GM18519 (cell line): Measurements from ENCODE around the gene LRRC53.

ENCODE experiments used
- ATAC-seq: cut with Tn5 transposase; IDR thresholded peaks from one replicate; pipeline ENCODE4 v1.9.1; 2021; ENCODE audit warnings: mild to moderate bottlenecking, moderate library complexity; ENCODE audit not compliant: unreplicated experiment, low FRiP score

Gene LRRC53

DNA sequence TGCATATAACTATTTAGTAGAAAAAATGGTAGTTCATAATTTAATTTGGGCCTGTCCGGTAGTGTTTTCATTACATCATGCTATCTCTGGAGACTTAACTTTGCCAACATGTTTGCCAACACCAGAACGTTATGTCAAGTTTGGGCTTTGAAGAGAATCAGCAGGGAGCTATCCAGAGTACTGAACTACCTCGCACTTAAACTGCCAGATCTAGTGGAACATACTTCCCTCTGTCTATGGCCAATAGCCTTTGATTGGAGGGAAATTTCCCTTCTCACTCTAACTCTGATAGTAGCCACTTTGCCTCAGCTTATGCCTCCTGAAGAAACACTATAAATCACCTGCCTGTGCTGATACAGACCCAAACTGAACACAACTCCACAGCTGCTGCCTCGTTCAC lies 10.0 kb downstream of the LRRC53 start:
- ATAC-seq: no peak

DNA sequence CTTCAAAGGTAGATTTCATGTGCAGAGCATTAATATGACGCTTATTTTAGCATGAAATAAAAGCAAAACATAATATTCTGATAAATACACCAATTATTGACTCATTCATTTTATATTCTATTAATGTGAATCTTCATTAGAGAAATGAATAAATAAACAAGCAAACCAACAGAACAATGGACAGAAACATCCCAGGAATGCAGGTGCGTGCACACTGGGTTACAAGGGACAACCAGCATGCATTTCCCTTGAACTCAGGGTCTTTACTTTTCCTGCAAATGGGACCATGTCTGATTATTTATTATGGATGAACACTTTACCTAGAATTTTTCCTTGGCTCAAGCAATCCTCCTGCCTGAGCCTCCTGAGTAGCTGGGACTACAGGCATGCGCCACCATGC lies 13.5 kb downstream of the LRRC53 start:
- no peak for ATAC-seq

DNA sequence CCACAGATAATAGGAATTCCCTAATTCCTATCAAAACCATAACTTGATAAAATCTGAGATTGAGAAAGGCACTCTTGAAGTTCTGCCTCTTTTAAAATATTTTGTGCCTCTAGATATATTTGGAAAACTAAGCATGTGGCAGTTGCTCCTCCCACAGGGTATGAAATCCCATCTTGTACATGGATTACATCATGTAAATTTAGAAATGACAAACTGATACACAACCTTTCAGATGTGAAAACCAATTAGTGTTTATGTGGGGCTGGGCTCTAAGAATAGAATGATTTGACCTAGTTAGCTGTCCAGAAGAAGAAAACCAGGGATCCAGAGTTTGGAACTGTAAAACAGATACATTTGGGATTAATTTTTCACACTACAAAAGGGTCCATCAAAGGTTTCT lies 15.7 kb downstream of the LRRC53 start:
- no peak for ATAC-seq

DNA sequence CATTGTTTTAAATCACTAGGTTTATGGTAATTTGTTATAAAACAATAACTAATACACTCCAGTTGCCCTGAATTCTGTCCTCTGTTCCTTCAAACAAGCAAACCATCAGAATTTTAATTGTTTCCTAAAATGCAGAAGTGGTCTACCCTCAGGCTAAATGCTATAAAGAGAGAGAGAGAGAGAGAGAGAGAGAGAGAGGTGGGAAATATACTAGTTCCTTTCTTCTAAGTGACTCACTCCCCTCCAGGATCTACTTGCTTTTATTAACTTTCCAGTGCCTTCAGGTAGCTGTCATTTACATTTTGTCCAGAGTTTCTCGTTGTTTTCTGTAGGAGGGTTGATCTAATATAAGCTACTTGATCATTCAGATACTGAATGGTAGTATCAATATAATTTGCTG lies 26.4 kb downstream of the LRRC53 start:
- ATAC-seq: no peak

DNA sequence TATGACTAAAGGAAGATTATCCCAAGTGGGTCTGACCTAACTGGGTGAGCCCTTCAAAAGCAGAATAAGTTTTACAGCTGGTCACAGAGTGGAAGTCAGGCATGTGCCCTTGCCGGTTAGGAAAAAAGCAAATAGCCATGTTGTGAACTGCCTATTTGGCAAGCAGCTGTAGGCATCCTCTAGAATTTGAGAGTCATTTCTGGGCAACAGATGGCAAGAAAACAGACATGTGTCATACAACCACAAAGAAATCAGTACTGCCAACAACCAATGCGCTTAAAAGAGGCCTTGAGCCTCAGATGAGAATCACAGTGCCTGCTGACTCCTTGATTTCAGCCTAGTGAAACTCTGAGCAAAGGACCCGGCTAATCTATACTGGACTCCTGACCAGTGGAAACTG lies 26.8 kb downstream of the LRRC53 start:
- no peak for ATAC-seq

DNA sequence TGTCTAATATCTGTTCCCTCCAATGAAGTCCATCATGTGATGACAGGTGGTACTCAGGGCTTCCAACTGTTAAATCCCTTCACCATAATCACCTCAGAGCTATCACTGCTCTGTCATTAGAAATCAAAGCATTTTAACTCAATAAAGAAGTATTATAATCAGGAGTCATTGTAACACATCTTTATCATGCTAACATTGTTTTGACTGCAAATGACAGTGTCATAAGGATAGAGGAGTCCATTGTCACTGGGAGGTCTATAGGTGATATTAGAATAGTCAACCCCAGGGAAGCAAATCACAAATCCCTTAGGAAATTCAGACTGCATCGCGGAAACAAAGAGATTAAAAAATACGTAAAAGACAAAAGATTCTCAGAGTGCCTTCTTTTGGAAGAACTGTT lies 30.8 kb downstream of the LRRC53 start:
- ATAC-seq: no peak

DNA sequence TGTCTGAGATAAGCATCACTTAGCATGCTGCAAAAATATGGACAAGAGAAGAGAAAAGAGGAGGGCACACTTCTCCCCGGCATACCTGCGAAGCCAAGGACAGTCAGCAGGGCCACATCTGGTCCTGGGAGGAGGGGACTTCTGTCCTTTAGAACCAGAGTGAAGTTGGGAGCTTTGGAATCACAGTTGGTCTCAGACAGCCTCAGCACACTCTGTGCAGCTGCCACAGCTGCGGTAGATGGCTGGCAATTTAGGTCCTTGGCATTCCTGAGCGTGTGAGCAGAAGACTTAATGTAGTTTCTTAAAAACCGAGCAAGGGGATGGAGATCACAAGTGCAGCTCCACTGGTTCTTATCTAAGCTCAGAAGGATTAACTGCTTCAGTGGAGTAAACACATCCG lies 32.3 kb downstream of the LRRC53 start:
- ATAC-seq: no peak

DNA sequence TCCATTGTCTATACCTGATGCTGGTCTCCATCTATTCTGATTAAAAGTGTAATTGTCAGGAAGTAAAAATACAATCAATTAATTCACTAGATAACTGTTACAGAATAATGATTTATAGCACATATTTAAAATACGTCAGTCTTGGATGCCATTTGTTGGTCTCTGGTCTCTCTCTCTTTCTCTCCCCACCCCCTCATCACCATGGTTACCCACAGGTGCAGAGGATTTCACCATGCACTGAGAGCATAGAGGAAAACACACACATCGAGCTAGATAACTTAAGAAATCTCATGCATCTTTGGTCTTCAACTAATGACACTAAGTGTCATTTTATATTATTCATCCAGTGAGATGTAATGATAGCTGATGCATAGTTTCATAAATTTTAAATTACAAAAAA lies 33.4 kb downstream of the LRRC53 start:
- ATAC-seq: no peak

DNA sequence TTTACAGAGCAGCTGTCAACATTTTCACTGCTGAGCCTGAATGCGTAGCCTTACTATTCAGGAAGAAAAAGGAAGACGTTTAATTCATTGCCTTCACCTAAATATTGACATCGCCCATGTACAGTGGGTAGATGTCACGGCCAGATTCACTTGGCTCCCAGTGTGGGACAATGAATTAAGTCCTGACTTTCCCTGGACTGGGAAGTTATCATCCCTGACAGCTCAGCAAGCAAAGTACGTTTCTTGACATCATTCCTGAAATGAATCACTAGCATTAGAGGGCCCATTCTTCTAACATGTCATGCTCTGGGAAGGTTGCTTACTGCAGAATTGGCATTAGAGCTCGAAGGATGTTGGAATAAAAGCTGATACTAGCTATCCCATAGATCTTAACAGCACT lies 37.8 kb downstream of the LRRC53 start:
- no peak for ATAC-seq

DNA sequence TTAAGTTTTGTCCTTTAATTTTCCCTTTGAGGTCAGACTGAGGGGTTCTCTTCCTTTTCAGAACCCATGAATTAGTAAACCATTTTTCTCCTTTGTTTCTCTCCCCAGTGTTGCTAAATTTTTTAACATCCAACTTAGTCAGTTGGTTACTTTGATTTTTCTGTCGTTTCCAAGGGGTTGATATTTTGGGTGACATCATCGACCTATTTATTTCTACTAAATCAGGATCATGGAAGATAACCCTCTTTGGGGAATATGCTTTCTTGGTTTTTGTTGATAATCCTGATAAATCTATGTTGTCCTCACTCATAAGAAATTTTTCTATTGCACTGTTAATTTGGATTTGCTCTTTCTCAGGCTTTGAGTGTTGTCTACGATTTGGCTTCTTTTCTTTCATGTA lies 40.9 kb downstream of the LRRC53 start:
- ATAC-seq: no peak

DNA sequence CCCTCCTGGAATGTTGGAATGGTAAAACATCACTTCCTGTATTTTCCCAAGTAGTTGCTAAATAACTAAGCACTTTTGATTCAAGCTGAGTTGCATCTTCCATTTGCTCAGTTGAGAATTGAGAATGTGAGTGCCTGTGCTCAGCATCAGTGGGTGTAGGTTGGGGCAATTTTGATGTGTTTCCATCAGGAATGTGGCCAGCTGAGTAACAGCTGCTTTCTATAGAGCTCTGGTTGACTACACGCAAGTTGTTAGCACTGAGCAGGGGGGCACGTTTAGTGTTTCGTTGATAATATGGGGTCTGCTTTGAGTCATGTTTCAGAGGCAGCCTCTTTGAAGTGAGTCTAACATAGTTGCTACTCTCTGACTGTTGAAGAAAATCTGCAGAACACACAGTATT lies 41.5 kb downstream of the LRRC53 start:
- ATAC-seq: no peak

DNA sequence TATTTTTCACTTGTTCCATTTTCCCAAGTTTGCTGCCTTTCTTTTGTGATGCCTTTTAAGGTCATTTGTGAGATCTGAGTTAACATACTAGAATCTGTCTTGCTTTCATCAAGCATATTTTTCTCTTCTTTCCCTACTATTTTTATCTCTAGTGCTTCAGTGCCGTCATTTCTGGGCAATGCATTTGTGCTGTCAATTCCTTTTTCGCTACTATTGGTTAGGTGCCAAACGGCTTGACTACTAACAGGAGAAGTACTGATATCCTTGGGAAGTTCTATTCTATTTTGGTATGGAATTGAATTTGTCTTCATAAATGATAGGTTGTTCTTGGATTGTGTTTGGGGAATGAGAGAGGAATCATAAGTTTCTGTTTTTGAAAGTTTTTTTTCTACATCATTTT lies 42.2 kb downstream of the LRRC53 start:
- no peak for ATAC-seq

DNA sequence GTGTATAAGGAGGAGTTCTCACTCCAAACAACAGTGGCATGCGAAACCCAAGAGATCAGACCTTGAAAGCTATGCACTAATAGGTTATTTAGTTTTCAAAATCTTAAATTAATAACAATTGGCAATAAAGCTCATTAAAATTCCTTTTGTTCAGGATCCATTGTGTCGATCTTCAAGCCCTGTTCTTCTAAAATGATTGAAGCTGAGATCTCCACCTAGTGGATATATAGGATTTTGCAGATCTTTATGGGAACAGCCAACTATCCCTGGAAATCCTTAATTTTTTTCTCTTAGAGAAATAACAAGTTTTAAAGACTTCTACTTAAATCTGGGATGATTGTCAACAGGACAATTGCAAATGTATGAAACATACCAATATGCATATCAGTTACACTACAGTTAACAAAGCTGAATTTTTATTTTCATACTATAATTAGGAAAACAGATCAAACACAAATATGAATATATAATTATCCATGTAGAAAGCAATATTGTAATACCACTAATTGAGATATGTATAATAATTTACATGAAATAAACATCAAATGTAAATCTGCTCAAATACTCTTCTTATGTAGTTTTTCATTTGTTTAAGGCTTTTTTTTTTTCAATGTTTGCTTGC lies 43.3 kb downstream of the LRRC53 start:
- no peak for ATAC-seq

DNA sequence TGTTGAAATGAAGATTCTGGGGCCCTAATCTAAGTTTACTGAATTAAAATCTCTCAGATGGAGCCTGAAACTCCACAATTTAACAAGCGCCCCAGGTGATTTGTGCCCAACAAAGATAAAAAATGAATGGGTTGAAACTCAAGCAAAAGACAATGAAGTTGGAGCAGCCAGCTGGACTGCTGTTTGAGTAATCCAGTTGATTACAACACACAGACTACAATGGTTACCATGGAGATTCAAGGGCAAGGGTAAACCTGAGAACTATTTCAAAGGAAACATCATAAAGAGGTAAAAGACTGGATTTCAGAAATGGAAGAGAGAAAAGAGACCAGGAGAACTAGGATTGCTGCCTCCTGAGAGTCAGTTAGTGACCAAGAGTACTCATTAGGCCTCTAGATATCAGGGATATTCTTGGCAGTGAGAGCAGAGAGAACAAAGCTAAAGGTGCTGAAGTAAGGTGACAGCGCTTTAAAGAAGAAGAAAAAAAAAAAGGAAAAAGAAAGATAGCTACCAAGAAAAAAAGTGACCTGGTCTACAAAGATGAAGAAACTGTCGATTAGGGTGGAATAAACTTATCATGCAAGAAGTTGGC lies 44.5 kb downstream of the LRRC53 start:
- no peak for ATAC-seq

DNA sequence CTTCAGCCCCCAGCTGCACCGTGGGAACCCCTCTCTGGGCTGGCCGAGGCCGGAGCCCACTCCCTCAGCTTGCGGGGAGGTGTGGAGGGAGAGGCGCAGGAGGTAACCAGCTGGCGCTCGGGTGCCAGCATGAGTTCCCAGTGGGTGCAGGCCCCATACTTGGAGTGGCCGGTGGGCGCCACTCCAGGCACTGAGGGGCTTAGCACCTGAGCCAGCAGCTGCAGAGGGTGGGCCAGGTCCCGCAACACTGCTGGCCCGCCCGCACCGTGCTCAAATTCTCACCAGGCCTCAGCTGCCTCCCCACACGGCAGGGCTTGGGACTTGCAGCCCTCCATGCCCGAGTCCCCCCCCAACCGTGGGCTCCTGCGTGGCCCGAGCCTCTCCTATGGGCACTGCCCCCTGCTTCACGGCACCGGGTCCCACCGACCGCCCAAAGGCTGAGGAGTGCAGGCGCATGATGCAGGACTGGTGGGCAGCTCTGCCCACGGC lies 47.2 kb downstream of the LRRC53 start:
- no peak for ATAC-seq

DNA sequence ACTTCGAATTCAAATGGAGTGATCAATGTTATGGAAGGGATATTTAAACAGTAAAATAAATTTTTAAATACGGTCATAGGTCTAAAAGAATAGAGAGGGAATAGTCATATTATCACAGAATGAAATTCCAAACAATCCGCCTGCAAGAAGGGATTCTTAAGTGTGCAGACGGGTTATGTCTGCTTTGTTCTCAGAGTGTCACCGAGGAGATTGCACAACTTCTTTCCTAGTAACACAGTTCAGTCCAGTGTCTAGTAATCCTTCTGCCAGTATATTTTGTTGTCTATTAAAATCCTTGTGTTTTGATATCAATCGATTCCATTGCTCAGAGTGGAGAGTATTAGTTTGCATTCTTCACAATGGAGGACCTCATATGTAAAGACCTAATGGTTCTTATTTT lies 48.4 kb downstream of the LRRC53 start:
- ATAC-seq: no peak

DNA sequence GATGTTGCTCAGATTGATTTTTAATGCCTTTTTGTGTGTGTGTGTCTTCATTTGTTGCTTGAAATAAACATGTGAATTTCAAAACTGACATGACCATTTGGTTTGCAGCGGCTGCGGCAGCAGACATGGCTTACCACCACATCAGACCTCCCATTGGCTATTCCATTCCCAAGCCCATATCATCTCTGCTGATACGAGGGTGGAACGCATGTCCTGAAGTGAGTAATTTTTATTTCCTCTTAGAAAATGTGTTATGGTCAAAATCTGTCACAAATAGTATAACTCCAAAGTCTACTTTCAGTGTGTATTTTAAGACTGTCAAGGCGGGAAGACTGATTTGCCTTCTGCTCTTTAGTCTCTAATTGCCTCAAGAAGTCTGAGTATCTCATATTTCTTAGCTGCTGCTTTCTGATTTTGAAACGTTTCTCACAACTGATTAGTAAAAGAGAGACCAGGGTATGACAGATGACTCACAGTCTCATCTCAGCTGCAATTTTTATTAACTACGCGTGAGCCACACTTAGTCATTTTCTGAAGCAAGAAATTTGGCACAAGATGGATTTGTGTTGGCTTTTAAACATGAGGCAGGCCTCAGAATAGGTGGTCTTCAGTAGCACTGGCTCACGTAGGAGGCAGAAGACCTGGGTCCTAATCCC lies 49.0 kb downstream of the LRRC53 start:
- peak; percentile 90 for ATAC-seq

DNA sequence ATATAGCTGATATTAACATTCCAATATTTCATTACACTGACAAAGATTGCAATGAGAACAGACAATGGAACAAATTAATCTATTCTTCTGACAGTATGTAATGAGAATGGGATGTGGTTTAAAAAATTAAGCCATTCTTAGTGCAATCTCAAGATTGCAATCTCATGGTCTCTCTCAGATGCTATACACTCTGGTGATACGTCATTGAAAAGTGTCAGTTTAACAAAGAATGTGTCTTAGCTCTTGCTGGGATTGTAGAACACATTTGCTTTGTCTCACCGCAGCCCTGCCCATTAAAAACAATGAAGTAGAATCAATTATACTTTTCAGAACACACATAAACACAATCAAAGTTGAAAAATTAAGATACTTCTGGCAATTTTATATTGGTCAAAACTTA lies 55.2 kb downstream of the LRRC53 start:
- ATAC-seq: no peak

DNA sequence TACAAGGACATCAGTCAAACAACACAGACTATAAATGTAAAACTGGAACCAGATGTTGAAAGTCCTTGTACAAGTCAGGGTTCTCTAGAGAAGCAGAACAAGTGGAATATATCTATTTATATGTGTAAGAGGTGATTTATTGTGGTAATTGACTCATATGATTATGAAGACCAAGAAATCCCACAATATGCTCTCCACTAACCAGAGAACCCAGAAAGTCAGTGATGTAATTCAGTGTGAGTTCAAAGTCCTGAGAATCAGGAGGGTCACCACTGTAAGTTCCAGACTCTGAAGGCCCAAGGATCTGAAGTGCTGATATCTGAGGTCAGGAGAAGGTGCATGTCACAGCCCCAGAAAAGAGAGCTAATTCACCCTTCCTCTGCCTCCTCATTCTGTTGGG lies 57.0 kb downstream of the LRRC53 start:
- ATAC-seq: no peak

DNA sequence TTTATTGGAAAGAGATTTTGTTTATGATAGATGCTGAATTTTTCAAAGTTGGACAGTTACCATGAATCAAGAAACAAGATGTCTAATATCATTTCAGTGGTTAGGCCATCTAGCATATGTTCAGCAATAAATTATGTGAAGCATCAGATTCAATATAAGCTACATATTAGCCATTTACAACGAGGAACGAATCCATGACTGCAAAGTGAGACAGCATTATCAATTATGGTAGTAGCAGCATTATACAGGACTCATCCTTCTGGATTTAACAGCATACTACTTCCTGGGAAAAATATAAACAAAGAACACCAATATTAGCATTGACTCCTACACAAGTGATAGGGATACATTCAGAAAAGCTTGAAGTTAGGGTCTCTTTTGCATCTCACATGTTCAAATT lies 59.1 kb downstream of the LRRC53 start:
- ATAC-seq: no peak

DNA sequence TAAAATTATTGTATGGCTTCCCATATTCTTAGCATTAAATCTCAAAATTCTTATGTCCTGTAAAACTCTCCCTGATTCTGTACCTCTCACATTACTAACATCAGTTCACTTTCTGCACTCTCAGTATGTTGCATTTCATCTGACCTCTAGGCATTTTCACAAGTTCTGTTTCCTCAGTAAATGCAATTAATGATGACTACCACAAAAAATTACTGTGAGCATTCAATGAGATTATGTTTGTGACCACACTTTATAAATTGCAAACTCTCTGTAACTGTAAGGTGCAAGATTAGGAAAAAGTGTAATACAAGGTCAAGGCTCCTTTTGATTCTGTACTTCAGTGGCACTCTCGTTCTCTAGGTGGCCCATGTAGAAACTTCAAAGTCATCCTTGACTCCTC lies 60.4 kb downstream of the LRRC53 start:
- no peak for ATAC-seq

DNA sequence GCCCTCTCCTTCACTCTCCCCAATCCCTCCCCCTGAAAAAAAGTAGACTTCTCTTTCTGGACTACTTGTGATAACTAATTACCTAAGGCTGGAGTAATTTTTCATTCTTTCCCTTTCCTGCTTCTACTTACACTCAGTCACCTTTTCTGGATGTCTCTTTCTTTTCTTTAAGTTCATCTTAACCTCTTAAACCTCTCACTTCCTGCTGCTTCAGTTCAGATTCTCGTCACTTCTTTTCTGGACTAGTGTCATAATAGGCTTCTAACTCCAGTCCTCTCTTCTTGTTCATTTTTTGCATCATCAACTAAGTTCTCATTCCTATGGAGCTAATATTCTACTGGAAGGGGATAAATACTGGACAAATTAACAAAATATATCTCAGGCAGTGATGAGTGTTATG lies 75.4 kb downstream of the LRRC53 start:
- ATAC-seq: no peak
